Thyroid gland (tissue), 4 donors: Measurements from ENCODE around the gene FER.

Source experiments
- CTCF ChIP-seq, 6 experiments: fragments of 200-600 bp in 3 of 6; fragments of 450-650 bp in 3 of 6; sonication (generic) in 3 of 6; IDR thresholded peaks; one replicate each; pipeline ENCODE4 v1.5.1; 2016 to 2019; ENCODE audit warnings: antibody characterized with exemption in 6 of 6, mild to moderate bottlenecking in 2 of 6, inconsistent platforms in 1 of 6, moderate library complexity in 1 of 6
- POLR2A ChIP-seq, 2 donors: fragments of 450-650 bp; IDR thresholded peaks; one replicate each; pipeline ENCODE4 v1.6.1; 2017; ENCODE audit warnings: antibody characterized with exemption in 2 of 2, mild to moderate bottlenecking in 2 of 2, moderate library complexity in 1 of 2

GRCh38 chr5:108793207-108793606, 45.5 kb downstream of the FER start:
- TF ChIP-seq CTCF (IDR thresholded peaks at IDR 0.05), result no peak
- no peak for TF ChIP-seq POLR2A (IDR thresholded peaks at IDR 0.05)
